Measurements from ENCODE around the gene CIC. TPM values are rescaled to one million over a fixed set of nuclear protein-coding genes. Genes with fewer than 3 reads are reported as not detected.

CIC gene
- total RNA-seq, 1 experiment from 2014 or later = 28.6 TPM

GRCh38 chr19:42277821-42278451, 8.9 kb downstream of the CIC start:
- DNase-seq (ENCODE audit: low read depth) = peak; percentile 80

GRCh38 chr19:42278452-42279154, 9.6 kb downstream of the CIC start:
- no peak for DNase-seq (ENCODE audit: low read depth)

GRCh38 chr19:42279155-42279901, 10.3 kb downstream of the CIC start:
- DNase-seq (ENCODE audit: low read depth) = no peak

GRCh38 chr19:42279902-42280814, 11.1 kb downstream of the CIC start:
- DNase-seq (ENCODE audit: low read depth) = peak; percentile 91

GRCh38 chr19:42280815-42281145, 11.7 kb downstream of the CIC start:
- DNase-seq (ENCODE audit: low read depth) = peak; percentile 41

GRCh38 chr19:42281146-42281826, 12.2 kb downstream of the CIC start:
- DNase-seq (ENCODE audit: low read depth) = no peak

GRCh38 chr19:42281827-42282762, 13.0 kb downstream of the CIC start:
- DNase-seq (ENCODE audit: low read depth) = peak; percentile 36

GRCh38 chr19:42282819-42283187, 13.8 kb downstream of the CIC start:
- no peak for DNase-seq (ENCODE audit: low read depth)

- peak; percentile 91 for DNase-seq (ENCODE audit: low read depth)
Measured at GRCh38 chr19:42283188-42284065, 14.4 kb downstream of the CIC start.

GRCh38 chr19:42284066-42284501, 15.0 kb downstream of the CIC start:
- peak; percentile 68 for DNase-seq (ENCODE audit: low read depth)

GRCh38 chr19:42284591-42285341, 15.7 kb downstream of the CIC start:
- DNase-seq (ENCODE audit: low read depth) = no peak

GRCh38 chr19:42285541-42285941, 16.5 kb downstream of the CIC start:
- DNase-seq (ENCODE audit: low read depth) = no peak

- DNase-seq (ENCODE audit: low read depth) = no peak
Measured at GRCh38 chr19:42285988-42286348, 16.9 kb downstream of the CIC start.

- no peak for DNase-seq (ENCODE audit: low read depth)
Measured at GRCh38 chr19:42286349-42287016, 17.4 kb downstream of the CIC start.

- no peak for DNase-seq (ENCODE audit: low read depth)
Measured at GRCh38 chr19:42287017-42287826, 18.2 kb downstream of the CIC start.

- no peak for DNase-seq (ENCODE audit: low read depth)
Measured at GRCh38 chr19:42287827-42288107, 18.7 kb downstream of the CIC start.

GRCh38 chr19:42288387-42288786, 19.3 kb downstream of the CIC start:
- DNase-seq (ENCODE audit: low read depth) = no peak
